ENCODE results near the gene ZNF735. TPM values are rescaled to one million over a fixed set of nuclear protein-coding genes. Genes with fewer than 3 reads are reported as not detected.
"Not testable (repeated sequence)": the region's sequence is repeated elsewhere in the genome, so short reads cannot be mapped to it uniquely, and the experiment has no call there.

The ZNF735 gene
- not detected for total RNA-seq
- long read RNA-seq = 0 reads

DNA sequence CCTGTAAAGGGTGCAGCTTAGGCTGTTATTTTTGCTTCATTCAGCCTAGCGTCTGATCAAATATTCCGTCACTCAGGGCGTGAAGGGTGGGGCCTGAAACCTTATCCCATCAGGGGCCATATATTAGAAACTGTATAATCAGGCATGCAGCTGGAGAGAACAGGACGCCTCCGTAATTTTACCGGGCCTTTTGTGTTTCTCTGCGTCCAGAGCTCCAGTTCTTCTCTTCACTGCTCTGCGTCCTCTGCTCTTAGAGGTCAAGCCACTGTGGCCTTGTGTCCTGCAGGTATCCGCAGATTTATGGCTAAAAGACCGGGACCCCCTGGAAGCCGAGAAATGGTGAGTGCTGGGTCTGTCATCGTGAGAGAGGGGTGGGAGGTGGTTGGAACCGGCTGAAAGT, at the start of gene ZNF735:
TSS of gene ZNF735 (plus strand) at position 301 of the 400 bp plus-strand sequence. CDS start at position 301, 0 bp downstream.
- TF ChIP-seq, protein P1, sequence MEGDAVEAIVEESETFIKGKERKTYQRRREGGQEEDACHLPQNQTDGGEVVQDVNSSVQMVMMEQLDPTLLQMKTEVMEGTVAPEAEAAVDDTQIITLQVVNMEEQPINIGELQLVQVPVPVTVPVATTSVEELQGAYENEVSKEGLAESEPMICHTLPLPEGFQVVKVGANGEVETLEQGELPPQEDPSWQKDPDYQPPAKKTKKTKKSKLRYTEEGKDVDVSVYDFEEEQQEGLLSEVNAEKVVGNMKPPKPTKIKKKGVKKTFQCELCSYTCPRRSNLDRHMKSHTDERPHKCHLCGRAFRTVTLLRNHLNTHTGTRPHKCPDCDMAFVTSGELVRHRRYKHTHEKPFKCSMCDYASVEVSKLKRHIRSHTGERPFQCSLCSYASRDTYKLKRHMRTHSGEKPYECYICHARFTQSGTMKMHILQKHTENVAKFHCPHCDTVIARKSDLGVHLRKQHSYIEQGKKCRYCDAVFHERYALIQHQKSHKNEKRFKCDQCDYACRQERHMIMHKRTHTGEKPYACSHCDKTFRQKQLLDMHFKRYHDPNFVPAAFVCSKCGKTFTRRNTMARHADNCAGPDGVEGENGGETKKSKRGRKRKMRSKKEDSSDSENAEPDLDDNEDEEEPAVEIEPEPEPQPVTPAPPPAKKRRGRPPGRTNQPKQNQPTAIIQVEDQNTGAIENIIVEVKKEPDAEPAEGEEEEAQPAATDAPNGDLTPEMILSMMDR (IDR thresholded peaks at IDR 0.05) = no peak
- DNase-seq = no peak
- intact Hi-C loops (cut with DNase I) = no loop called here
- H3K27ac ChIP-seq = no peak within 1 kb of the TSS
- ATAC-seq = no peak
- H3K27me3 ChIP-seq = no peaks in the 10 kb centered on the region
- H3K36me3 ChIP-seq = no peaks in the 10 kb centered on the region
- H3K4me3 ChIP-seq = no peak within 1 kb of the TSS
- no peaks in the 10 kb centered on the region for H3K9me3 ChIP-seq
- no peaks in the 10 kb centered on the region for H3K4me1 ChIP-seq

DNA sequence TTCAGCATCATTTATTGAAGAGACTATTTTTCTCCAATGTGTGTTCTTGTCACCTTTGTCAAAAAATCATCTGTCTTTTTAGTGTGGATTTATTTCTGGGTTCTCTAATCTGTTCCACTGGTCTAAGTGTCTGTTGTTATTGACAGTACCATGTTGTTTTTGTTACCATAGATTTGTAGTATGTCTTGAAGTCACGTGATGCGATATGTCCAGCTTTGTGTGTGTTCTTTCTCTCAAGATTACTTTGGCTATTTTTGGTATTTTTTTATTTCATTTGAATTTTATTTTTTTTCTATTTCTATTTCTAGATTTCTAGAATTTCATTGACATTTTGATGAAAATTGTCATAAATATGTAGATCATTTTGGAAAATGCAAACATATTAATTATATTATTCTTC, 36.0 kb upstream of the ZNF735 start:
- H3K36me3 ChIP-seq; H3K27ac ChIP-seq; DNase-seq; H3K27me3 ChIP-seq; H3K4me3 ChIP-seq; H3K9me3 ChIP-seq; ATAC-seq; intact Hi-C loops (cut with DNase I); H3K4me1 ChIP-seq: not testable (repeated sequence)

DNA sequence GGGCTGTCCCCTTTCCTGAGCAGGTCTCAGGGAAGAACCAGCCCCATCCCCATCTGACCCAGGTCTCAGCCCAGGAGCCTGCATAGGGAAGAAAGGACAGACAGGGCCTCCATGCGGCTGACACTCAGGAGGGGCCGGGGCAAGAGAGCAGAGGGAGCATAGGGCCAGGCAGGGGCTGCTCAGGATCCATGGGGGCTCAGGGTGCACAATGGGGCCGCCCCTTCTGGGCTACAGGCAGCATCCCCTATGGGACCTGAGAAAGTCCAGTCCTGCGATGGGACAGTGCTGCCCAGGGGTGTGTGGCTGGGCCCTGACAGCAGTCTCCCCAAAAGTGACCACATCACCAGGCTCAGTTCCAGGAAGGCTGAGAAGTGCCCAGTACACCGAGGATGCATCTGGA, 32.7 kb upstream of the ZNF735 start:
- H3K9me3 ChIP-seq = no peaks in the 10 kb centered on the region
- H3K27ac ChIP-seq = no peak overlapping the region
- DNase-seq = no peak
- H3K27me3 ChIP-seq = no peaks in the 10 kb centered on the region
- intact Hi-C loops (cut with DNase I) = no loop called here
- peak; percentile 13 for ATAC-seq
- H3K4me3 ChIP-seq = no peak overlapping the region
- H3K36me3 ChIP-seq = no peaks in the 10 kb centered on the region
- no peaks in the 10 kb centered on the region for H3K4me1 ChIP-seq
- TF ChIP-seq, protein P1 (IDR thresholded peaks at IDR 0.05) = no peak

DNA sequence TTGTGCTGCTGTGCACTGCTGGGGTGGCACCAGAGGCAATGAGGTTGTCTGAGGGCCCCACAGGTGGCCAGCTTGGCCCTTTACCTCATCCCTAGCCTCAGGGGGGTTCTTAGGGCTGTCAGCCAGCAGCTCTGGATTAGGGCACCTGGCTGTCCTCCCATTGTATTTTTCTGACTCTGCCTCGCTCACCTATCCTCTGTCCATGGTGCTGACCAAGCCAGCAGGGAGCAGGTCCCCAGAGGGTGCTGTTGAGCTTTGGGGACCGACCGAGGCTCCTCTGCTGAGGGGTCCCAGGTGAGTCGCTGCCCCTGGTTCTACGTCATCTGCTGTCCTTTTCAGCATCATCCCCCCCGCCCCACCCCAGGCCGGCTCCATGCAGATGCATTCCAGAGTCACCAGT, 32.1 kb upstream of the ZNF735 start:
- intact Hi-C loops (cut with DNase I) = no loop called here
- TF ChIP-seq, protein P1 (IDR thresholded peaks at IDR 0.05) = no peak
- H3K36me3 ChIP-seq = no peaks in the 10 kb centered on the region
- H3K9me3 ChIP-seq = no peaks in the 10 kb centered on the region
- no peaks in the 10 kb centered on the region for H3K4me1 ChIP-seq
- ATAC-seq (peak; percentile 47), DNase-seq (no peak)
- H3K27me3 ChIP-seq = no peaks in the 10 kb centered on the region
- H3K27ac ChIP-seq = no peak overlapping the region
- H3K4me3 ChIP-seq = no peak overlapping the region

DNA sequence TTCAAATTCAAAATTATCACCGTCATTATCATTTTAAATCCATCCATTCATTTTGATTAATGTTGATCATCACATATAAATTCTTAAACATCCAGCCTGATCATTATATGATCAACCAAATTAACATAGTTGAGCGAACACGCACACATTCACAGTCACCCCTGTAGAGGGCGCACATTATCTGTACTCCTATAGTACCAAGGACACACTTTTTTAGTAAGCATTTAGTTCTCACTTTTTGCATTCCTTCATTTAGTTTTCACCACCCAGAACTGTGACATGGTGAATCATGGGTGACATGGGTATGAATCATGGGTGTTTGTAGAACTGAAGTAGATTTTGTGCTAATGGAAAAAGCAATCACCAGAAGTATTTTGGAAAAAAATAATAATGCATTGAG, 26.0 kb upstream of the ZNF735 start:
- DNase-seq = no peak
- H3K4me3 ChIP-seq = no peak overlapping the region
- no peak overlapping the region for H3K27ac ChIP-seq
- H3K4me1 ChIP-seq = no peaks in the 10 kb centered on the region
- ATAC-seq = no peak
- no peaks in the 10 kb centered on the region for H3K36me3 ChIP-seq
- H3K9me3 ChIP-seq = no peaks in the 10 kb centered on the region
- H3K27me3 ChIP-seq = peaks cover 17% of the 10 kb centered on the region
- TF ChIP-seq, protein P1 (IDR thresholded peaks at IDR 0.05) = peak; percentile 47
- intact Hi-C loops (cut with DNase I) = loop anchor here (5.0 kb wide), 1 partner anchor 436 kb away; no protein-coding TSS in a partner anchor

DNA sequence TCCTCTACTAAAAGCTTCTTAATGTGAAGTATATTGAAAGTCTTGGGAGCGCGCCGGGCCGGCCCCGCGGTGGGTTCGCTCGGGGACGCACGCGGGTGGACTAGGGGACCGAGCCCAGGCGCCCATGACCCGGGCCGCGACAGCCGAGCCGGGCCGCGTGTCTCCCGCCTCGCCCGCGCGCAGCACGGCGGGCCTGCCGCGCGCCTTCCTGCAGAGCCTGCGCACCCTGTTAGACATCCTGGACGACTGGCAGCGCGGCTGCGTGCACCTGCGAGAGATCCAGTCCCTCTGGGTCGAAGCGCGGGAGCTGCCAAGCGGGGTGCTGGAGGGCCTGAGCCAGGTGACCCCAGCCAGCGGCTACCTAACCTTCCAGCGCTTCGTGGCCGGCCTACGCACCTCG, 25.4 kb upstream of the ZNF735 start:
- Histone ChIP-seq H3K27me3 (peaks cover 17% of the 10 kb centered on the region), H3K4me3 (no peak overlapping the region), H3K4me1 (no peaks in the 10 kb centered on the region), H3K9me3 (no peaks in the 10 kb centered on the region), H3K27ac (no peak overlapping the region), H3K36me3 (no peaks in the 10 kb centered on the region)
- intact Hi-C loops (cut with DNase I) = loop anchor here (5.0 kb wide), 1 partner anchor 436 kb away; no protein-coding TSS in a partner anchor
- TF ChIP-seq, protein P1 (IDR thresholded peaks at IDR 0.05) = no peak
- ATAC-seq (no peak), DNase-seq (no peak)

Measured in upper lobe of right lung (tissue), 1 donor.